ENCODE measurements around the gene ZC3H7A. TPM values are rescaled to one million over a fixed set of nuclear protein-coding genes. Genes with fewer than 3 reads are reported as not detected.

Gene ZC3H7A
- total and polyA plus RNA-seq, 10 of the 15 experiments (the other 5 are each of a cell fraction or from before 2014, with no cell fraction given) = 46.3 to 188 (median 68.6) TPM

- H3K36me3 ChIP-seq (ENCODE audit: control insufficient read depth in 2 of 2, insufficient read depth in 2 of 2, low read length in 1 of 2) = peaks cover 0 to 4% of the 10 kb centered on the region in 2 experiments; a peak in 2 of 4 replicates
- ATAC-seq (no peak), FAIRE-seq (no peak), DNase-seq (ENCODE audit: low read depth, low spot score) (no peak)
- H4K20me1 ChIP-seq (ENCODE audit: control insufficient read depth, insufficient read depth) = peaks cover 4% of the 10 kb centered on the region; the same call in 1 of the 2 replicates
- no peaks in the 10 kb centered on the region for H3K27me3 ChIP-seq (replicated peaks in 1 of 2; ENCODE audit: control insufficient read depth in 2 of 2, insufficient read depth in 2 of 2, low read length in 1 of 2)
- H3K4me3 ChIP-seq = no peak overlapping the region
- peaks cover 20% of the 10 kb centered on the region for H3K4me1 ChIP-seq (ENCODE audit: control insufficient read depth, insufficient read depth, low read length)
- no peak overlapping the region; the same call in 1 of the 2 replicates for H3K4me2 ChIP-seq (ENCODE audit: control insufficient read depth, insufficient read depth)
- no peak overlapping the region for H3K27ac ChIP-seq (ENCODE audit: control insufficient read depth, insufficient read depth)
- RAD21 ChIA-PET (ENCODE audit: unreplicated experiment) = no interaction called here
- peaks cover 89% of the 10 kb centered on the region for H3K79me2 ChIP-seq (ENCODE audit: control insufficient read depth, insufficient read depth, low read length)
- in situ Hi-C loops (cut with MboI) (no loop called here), intact Hi-C loops (cut with micrococcal nuclease; ENCODE audit: unreplicated experiment) (no loop called here)
- SMC1A ChIA-PET (ENCODE audit: uncharacterized antibody, unreplicated experiment) = interaction anchor here (2.8 to 10.6 kb wide), 2 partner anchors 7 to 10 kb away, joined by 7 to 184 read pairs; no protein-coding TSS in a partner anchor
- BruUV-seq (replicated peaks) = no TSS peak
- no peak overlapping the region for H3K9ac ChIP-seq (ENCODE audit: control insufficient read depth, insufficient read depth, low read length)
- POLR2A ChIA-PET = interaction anchor here (12.1 to 12.7 kb wide), 2 partner anchors 11 to 49 kb away, joined by 164 to 410 read pairs; partner anchors contain the start of gene TXNDC11
- TF ChIP-seq RELA (IDR thresholded peaks at IDR 0.05; ENCODE audit: borderline replicate concordance, partially characterized antibody) (no peak), RBBP5 (conservative IDR thresholded peaks at IDR 0.05) (no peak), CBX3 (IDR thresholded peaks at IDR 0.05; ENCODE audit: borderline replicate concordance, low read depth) (no peak), CBFB (IDR thresholded peaks at IDR 0.05; ENCODE audit: low read depth) (no peak), BRCA1 (IDR thresholded peaks at IDR 0.05; ENCODE audit: low read depth, low read length) (no peak), POU2F2 (IDR thresholded peaks at IDR 0.05; ENCODE audit: borderline replicate concordance, low read depth, low read length) (no peak), ZBTB33 (IDR thresholded peaks at IDR 0.05) (no peak), NRF1 (conservative IDR thresholded peaks at IDR 0.05; ENCODE audit: low read depth, low read length) (no peak), TAF1 (IDR thresholded peaks at IDR 0.05; ENCODE audit: borderline replicate concordance, low read depth, low read length) (no peak), EED (IDR thresholded peaks at IDR 0.05; ENCODE audit: low read depth) (no peak), E2F4 (IDR thresholded peaks at IDR 0.05; ENCODE audit: low read depth, low read length) (no peak), TCF7 (IDR thresholded peaks at IDR 0.05; ENCODE audit: borderline replicate concordance) (no peak), USF2 (IDR thresholded peaks at IDR 0.05; ENCODE audit: borderline replicate concordance, low read depth, low read length) (no peak), SUZ12 (IDR thresholded peaks at IDR 0.05; ENCODE audit: unreplicated experiment) (no peak), PBX3 (IDR thresholded peaks at IDR 0.05; ENCODE audit: insufficient replicate concordance, low read depth, low read length) (no peak), ZNF622 (IDR thresholded peaks at IDR 0.05) (no peak)
- 81% methylated on average over 3 of the region's 3 CpGs for WGBS (ENCODE audit: insufficient coverage, insufficient replicate concordance, low lambda C conversion rate, missing lambda C conversion rate)
- H2AFZ ChIP-seq (ENCODE audit: control insufficient read depth, low read depth, low read length) = no peak overlapping the region
- H3K9me3 ChIP-seq (replicated peaks; ENCODE audit: control insufficient read depth, insufficient read depth, low read length) = no peaks in the 10 kb centered on the region
- CTCF ChIA-PET = no interaction called here
These were observed 8.1 kb downstream of the ZC3H7A start for GRCh38 chr16:11788914-11789313.
